ENCODE results near the gene ATG7. TPM values are rescaled to one million over a fixed set of nuclear protein-coding genes. Genes with fewer than 3 reads are reported as not detected.

ATG7 gene
- total RNA-seq, 1 experiment from 2014 or later, result 36.0 TPM

DNA sequence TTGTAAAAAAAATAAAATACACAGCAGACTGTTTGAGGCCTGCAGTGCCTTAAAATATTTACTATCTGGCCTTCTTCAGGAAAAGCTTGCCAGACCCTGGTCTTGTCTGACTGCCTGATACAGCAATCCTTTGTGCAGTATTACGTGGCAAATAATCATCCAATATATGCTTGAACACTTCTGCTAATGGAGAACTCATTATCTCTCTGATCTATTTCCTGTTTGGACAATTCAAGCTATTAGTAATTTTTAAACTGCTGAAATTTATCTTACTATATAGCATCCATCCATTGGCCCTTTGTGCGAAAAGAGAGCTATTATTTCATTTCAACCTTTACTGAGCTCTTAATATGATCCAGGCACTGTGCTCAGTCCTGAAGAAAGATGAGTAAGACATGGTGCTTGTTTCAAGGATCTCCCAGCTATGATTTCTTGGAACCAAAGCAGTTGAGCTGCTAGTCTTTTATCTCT, 15.9 kb downstream of the ATG7 start:
- no peak for DNase-seq (ENCODE audit: low read depth, low spot score)
- H3K27ac ChIP-seq (ENCODE audit: low read length), result peak overlapping the region; percentile 80
- in situ Hi-C loops (cut with HindIII; ENCODE audit: low pct_unique_long_range_greater_than_20kb, low sequenced_read_pairs) (no loop called here), intact Hi-C loops (cut with micrococcal nuclease; ENCODE audit: unreplicated experiment) (no loop called here)
- no peaks in the 10 kb centered on the region for H3K27me3 ChIP-seq (ENCODE audit: control insufficient read depth, insufficient read depth, low read length)
- TF ChIP-seq TCF7L2 (IDR thresholded peaks at IDR 0.05; ENCODE audit: low read depth, low read length) (no peak; the same call in 1 of the 2 replicates), SIN3A (IDR thresholded peaks at IDR 0.05; ENCODE audit: borderline replicate concordance, insufficient read depth, low read depth, low read length) (no peak)
- H3K4me1 ChIP-seq (ENCODE audit: control insufficient read depth, insufficient read depth, low read length), result peaks cover 36% of the 10 kb centered on the region
- no peaks in the 10 kb centered on the region for H3K36me3 ChIP-seq (ENCODE audit: control insufficient read depth, insufficient read depth, low read length)
- ChIA-PET CTCF (interaction anchor here (0.7 to 1.3 kb wide), 2 partner anchors 51 to 89 kb away, joined by 3 read pairs; no protein-coding TSS in a partner anchor), POLR2A (interaction anchor here (0.8 to 2.6 kb wide), 3 partner anchors 9 to 16 kb away, joined by 3 to 8 read pairs (median 6); partner anchors contain the start of gene ATG7)
- no TSS peak for BruUV-seq (replicated peaks)
- H3K4me3 ChIP-seq (ENCODE audit: low read depth in 2 of 2, low read length in 2 of 2), result no peak overlapping the region
- no peak for ATAC-seq
- no peaks in the 10 kb centered on the region for H3K9me3 ChIP-seq (ENCODE audit: control insufficient read depth, insufficient read depth, low read depth, low read length)

DNA sequence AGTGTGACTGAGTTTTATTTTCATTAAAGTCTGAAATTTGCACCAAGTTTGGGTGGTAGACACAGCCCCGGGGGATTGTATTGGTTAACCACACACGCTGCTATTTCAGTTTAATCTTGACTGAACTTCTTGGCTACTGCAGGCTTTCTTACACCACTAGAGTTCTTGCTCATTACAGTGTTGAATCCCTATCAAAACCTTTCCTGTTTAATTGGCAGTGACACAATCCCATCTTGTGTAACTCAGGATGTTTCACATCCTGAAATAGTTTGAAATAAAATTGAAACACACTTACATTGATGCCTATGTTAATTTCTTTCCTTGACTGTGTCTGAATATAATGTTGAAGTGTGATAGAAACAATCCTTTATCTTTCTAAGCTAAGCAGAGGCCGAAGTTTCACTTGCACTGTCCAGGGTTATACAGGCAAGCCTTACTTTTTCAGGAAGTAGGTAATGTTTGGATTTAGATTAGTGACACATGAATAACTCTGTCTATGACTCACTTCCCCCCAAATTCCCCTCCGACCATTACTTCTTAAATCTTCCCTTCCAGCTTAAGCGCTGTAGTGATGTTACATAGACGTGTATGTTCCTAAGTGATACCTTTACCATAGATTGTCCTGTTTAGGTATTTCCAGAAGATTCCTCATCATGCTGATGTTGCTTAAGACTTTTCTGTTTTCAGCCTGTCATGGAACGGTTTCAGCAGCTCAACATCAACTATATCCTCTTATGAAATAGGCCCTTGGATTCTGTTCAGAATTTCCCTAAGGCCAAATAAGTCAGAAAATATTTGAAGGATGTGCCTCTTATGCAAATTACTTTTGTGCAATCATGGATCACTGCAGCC, 16.8 kb downstream of the ATG7 start:
- peak; percentile 87 for DNase-seq (ENCODE audit: low read depth, low spot score)
- Histone ChIP-seq H3K4me3 (ENCODE audit: low read depth in 2 of 2, low read length in 2 of 2) (no peak overlapping the region), H3K9me3 (ENCODE audit: control insufficient read depth, insufficient read depth, low read depth, low read length) (no peaks in the 10 kb centered on the region), H3K36me3 (ENCODE audit: control insufficient read depth, insufficient read depth, low read length) (no peaks in the 10 kb centered on the region), H3K27me3 (ENCODE audit: control insufficient read depth, insufficient read depth, low read length) (no peaks in the 10 kb centered on the region), H3K4me1 (ENCODE audit: control insufficient read depth, insufficient read depth, low read length) (peaks cover 36% of the 10 kb centered on the region), H3K27ac (ENCODE audit: low read length) (peak overlapping the region; percentile 80)
- intact Hi-C loops (cut with micrococcal nuclease; ENCODE audit: unreplicated experiment) (no loop called here), in situ Hi-C loops (cut with HindIII; ENCODE audit: low pct_unique_long_range_greater_than_20kb, low sequenced_read_pairs) (no loop called here)
- TF ChIP-seq, protein P1, sequence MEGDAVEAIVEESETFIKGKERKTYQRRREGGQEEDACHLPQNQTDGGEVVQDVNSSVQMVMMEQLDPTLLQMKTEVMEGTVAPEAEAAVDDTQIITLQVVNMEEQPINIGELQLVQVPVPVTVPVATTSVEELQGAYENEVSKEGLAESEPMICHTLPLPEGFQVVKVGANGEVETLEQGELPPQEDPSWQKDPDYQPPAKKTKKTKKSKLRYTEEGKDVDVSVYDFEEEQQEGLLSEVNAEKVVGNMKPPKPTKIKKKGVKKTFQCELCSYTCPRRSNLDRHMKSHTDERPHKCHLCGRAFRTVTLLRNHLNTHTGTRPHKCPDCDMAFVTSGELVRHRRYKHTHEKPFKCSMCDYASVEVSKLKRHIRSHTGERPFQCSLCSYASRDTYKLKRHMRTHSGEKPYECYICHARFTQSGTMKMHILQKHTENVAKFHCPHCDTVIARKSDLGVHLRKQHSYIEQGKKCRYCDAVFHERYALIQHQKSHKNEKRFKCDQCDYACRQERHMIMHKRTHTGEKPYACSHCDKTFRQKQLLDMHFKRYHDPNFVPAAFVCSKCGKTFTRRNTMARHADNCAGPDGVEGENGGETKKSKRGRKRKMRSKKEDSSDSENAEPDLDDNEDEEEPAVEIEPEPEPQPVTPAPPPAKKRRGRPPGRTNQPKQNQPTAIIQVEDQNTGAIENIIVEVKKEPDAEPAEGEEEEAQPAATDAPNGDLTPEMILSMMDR (IDR thresholded peaks at IDR 0.05), result no peak
- TF ChIP-seq SIN3A (IDR thresholded peaks at IDR 0.05; ENCODE audit: borderline replicate concordance, insufficient read depth, low read depth, low read length) (no peak), TCF7L2 (IDR thresholded peaks at IDR 0.05; ENCODE audit: low read depth, low read length) (no peak), POLR2AphosphoS5 (IDR thresholded peaks at IDR 0.05; ENCODE audit: low read depth, low read length) (no peak; the same call in 1 of the 2 replicates)
- TF ChIP-seq, protein P2, sequence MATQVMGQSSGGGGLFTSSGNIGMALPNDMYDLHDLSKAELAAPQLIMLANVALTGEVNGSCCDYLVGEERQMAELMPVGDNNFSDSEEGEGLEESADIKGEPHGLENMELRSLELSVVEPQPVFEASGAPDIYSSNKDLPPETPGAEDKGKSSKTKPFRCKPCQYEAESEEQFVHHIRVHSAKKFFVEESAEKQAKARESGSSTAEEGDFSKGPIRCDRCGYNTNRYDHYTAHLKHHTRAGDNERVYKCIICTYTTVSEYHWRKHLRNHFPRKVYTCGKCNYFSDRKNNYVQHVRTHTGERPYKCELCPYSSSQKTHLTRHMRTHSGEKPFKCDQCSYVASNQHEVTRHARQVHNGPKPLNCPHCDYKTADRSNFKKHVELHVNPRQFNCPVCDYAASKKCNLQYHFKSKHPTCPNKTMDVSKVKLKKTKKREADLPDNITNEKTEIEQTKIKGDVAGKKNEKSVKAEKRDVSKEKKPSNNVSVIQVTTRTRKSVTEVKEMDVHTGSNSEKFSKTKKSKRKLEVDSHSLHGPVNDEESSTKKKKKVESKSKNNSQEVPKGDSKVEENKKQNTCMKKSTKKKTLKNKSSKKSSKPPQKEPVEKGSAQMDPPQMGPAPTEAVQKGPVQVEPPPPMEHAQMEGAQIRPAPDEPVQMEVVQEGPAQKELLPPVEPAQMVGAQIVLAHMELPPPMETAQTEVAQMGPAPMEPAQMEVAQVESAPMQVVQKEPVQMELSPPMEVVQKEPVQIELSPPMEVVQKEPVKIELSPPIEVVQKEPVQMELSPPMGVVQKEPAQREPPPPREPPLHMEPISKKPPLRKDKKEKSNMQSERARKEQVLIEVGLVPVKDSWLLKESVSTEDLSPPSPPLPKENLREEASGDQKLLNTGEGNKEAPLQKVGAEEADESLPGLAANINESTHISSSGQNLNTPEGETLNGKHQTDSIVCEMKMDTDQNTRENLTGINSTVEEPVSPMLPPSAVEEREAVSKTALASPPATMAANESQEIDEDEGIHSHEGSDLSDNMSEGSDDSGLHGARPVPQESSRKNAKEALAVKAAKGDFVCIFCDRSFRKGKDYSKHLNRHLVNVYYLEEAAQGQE (IDR thresholded peaks at IDR 0.05; ENCODE audit: insufficient read depth in 1 of 2, low read depth in 2 of 2, low read length in 1 of 2), result no peak
- BruUV-seq (replicated peaks), result no TSS peak
- ChIA-PET CTCF (interaction anchor here (1.3 kb wide), 1 partner anchor 52 kb away, joined by 3 read pairs; no protein-coding TSS in a partner anchor), POLR2A (interaction anchor here (0.8 to 2.6 kb wide), 2 partner anchors 10 to 15 kb away, joined by 3 to 8 read pairs; no protein-coding TSS in a partner anchor)
- ATAC-seq, result peak; percentile 92
